CD4-positive, alpha-beta T cell treated with Interleukin-6 for 4 hours (primary cell): Measurements from ENCODE around the gene RIPK4.

Experiments used
- DNase-seq: peaks from one replicate; pipeline ENCODE4 v3.0.0-alpha.2; 2020; ENCODE audit warnings: mixed read lengths

The RIPK4 gene

DNA sequence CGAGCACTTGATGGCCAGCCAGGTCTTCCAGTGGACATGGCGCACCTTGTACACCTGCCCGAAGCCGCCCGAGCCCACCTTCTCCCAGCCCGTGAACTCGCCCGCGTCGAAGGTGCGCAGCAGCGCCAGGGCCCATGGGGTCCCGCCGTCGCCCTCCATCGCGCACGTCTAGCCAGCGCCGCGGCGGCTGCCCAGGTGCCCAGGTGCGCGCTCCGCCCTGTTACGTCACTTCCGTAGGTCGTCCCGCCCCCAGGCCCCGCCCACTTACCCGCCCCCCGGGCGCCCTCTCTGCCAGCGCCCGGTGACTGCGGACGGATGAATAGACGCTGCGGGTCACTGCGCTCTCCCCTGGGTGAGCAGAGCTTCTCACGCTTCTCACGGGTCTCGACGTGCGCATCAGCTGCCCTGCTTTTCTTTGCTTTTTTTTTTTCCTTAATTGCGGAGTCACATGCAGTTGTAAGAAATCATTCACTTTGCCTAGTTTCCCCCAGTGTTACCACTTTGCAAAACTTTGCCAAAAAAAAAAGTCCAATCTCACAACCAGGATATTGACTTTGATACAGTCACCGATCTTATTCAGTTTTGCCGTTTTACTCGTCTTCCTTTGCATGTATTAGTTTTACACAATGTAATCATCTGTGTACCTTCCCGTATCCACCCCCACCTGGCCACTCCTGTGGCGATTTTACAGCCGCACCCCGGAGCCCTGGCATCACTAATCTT lies at the start of gene RIPK4:
Gene RIPK4 (minus strand): TSS at position 170 of the 723 bp plus-strand sequence. CDS start 11 bp downstream, at position 159.
- peak; percentile 66 for DNase-seq

DNA sequence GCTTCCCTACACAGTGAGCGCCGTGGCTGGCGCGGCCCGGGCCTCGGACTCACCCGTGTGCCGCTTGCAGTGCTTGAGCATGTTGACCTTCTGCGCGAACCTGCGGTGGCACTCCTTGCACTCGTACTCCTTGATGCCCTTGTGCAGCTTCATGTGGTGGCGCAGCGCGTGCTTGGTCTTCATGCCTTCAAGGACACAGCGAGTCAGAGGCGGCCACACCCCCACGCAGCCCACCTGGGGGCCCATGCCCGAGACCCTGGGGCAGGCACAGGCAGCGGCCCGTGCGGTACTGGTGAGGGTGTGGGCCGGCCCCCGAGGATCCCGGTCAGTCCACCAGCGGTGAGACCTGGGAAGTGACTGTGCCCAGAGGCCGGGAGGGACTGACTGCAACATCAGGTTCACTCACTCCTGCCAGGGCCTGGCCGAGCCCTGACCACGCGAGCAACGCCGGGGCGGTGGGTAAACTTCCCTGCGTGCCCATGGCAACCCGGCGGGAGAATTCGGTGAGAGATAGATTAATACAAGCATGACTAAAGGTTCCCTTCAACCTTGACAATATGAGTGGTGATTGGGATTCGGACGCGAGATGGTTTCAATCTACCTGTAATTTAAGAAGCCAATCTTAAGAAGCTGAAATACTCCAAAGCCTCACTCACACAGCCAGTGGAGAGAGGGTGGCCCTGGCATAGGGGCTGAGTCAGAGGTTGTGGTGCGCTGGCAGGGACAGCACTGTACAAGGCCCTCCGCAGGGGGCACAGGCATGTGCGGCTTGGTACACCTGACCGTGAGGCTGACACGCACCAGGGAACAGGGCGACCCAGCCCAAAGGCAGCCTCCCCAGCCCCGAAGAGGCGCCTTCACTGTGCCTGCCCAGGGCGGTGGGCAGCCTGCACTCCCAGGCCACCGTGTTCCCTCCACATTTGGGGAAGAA lies 49.1 kb upstream of the RIPK4 start:
- no peak for DNase-seq

DNA sequence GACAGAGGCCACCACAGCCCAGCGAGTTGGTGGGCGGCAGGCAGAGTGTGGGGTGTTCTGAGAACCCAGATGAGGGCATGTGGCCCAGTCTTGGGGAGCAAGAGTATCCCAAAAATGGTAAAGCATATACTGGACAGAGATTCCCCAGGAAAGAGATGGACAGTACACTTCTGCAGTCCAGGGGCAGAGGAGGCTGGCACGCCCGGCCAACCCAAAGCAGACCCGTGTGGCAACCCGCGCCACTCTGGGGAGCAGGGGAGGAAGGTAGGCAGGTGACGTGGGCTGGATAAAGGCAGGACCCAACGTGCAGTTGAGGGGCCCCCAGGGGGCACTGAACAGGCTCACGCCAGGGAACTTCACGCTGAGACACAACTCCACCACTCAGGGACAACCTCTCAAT lies 46.4 kb upstream of the RIPK4 start:
- no peak for DNase-seq

DNA sequence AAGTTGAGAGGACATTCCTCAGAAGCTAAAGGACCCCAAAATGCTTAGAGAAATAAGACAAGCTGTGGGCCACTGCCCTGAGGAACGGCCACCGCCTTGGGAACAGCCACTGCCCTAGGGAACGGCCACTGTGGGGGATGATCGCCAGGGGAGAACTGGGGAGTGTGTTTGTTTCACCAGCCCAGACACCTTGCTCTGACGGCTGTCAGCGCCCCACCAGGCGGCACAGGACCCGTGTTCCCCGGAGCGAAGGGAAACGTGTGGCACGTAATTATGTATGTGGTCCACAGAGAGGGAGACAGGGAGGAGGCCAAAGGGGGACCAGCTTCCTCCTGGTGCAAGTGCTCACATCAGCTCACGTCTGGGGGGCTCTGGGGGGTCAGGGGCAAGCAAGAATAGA lies 45.8 kb upstream of the RIPK4 start:
- DNase-seq: no peak

DNA sequence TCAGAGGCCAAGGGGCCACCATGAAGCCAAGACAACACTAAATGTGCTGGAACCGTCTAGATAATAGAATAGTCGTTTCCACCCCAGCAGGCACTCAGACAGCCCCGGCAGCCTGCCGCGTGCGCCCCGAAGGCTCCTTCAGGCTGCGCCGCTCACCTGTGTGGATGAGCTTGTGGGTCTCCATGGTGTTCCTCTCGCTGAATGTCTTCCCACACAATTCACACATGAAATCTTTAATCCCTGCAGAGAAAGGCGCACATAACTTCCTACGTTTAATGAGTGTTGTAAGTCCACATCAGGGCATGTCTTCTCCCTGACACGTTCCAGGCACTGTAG lies 43.7 kb upstream of the RIPK4 start:
- DNase-seq: no peak

DNA sequence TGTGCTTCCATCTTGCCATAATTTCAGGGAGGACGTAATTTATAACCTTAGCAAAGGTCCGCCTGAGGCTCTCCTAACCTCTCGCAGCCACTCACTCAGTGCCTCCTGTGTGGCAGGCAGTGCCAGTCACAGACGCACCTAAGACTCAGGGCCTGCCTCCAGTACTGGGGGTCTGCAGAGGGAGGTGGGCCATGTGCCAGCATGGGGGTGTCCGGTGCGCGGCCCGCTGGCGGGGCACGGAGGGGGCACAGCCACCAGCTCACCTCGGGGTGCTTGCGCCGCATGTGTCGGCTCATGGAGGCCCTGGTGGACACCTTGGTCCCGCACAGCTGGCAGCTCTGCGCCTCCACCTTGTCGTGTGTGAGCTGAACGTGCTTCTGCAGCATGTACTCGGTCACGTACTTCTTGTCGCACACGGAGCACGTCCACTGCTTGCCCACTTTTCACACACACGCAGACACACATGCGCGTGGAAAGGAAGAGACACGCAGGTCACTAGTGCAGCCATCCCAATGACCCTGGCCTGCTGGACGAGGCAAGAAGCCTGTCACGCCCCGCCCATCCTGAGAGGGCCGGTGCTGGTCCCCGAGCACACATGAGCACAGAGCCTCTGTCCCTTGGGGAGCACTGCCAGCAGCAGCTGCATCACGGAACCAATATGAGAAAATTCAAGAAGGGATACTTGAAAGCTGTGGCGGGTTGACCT lies 43.2 kb upstream of the RIPK4 start:
- DNase-seq: no peak

DNA sequence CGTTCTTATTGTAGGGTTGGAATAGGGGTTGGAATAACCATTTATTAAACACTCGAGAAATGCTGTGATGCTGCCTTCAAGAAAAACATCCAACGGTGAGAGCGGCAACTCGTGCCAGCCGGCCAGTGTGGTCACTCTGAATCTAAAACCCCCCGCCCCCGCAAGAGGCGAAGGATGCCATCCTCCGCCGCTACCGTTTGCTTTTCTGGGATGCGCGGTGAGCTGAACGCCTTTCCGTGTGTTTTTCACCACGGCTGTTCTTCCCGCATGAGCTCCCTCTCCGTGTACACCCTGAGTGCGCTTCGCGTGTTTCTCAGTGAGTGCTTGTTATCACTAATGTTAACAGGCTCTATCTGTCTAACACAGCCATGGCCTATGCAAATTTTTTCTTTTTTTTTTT lies 42.0 kb upstream of the RIPK4 start:
- DNase-seq: no peak

DNA sequence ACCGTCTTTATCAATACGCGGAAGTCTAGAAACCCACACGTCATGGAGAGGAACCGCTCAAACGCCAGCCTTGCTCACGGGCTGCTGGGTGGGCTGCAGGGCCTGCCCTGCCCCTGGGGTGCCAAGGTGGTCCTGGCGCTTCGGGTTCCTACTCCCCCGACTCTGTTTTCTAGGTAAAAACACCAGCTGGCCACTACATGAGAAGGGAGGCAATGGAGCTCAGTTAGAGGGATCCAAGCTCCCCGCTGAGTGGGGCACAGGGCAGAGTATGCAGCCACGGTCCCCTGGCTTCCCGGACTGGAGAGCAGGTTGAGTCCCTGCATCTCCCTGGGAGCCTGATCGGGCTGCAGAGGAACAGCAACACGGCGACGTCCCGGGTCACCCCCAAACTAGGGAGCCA lies 41.2 kb upstream of the RIPK4 start:
- no peak for DNase-seq

DNA sequence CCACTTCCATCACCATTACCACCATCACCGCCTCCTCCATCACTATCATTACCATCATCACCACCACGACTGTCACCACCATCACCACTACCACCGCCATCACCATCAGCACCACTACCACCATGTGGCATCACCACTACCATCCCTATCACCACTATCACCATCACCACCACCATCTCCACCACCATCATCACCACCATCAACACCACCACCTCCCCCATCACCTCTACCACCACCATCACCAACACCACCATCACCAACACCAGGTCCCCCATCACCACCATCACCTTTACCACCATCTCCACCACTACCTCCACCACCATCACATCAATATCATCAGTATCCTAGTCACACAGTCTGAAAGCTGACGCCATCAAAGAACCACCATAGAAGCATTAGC lies 39.9 kb upstream of the RIPK4 start:
- DNase-seq: no peak

DNA sequence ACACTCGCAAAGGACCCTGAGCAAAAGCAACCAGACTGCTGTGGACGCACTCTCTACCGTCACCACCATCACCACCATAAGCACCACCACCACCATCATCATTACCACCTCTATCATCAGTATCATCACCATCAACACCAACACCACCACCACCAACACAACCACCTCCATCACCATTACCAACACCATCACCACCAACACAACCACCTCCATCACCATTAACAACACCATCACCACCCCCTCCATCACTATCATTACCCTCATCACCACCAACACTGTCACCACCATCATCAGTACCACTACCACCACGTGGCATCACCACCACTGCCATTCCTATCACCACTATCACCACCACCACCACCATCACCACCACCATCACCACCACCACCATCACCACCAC lies 38.8 kb upstream of the RIPK4 start:
- no peak for DNase-seq

DNA sequence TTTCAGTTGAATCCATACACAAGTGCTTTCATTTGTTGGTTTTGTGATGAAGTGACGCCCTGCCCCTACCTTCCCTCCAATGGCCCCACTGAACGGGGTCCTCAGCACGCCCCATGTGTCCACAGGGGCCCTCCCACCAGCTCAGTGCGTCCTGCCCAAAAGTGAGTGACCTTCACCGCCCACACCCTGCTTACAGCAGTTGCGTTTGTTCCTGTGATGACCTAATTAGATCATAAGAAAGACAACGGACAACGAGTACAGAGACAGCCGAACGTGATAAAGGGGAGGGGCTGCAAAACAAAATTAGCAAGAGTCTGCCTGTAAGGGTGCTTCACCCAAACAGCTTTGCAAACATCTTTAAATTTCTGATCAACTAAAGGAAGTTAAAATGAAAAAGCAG lies 38.2 kb upstream of the RIPK4 start:
- DNase-seq: no peak

DNA sequence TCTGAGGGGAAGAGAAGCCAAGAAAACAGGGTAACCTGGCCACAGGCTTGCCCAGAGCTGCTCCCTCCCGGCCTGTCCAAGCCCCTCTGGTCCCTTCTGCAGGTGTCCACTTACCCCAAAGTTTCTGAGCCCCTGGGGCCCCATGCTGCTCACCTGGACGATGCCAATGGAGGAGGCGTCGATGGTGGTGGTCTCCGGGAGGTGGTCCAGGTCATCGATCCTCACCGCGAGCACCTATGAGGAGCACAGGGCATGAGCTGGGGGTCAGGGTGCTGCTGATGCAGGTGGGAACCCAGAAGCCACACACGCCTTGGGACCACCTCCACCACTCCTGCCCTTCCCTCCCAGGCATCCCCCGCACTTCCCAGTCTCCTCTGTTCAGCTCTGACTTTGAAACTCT lies 37.5 kb upstream of the RIPK4 start:
- no peak for DNase-seq

DNA sequence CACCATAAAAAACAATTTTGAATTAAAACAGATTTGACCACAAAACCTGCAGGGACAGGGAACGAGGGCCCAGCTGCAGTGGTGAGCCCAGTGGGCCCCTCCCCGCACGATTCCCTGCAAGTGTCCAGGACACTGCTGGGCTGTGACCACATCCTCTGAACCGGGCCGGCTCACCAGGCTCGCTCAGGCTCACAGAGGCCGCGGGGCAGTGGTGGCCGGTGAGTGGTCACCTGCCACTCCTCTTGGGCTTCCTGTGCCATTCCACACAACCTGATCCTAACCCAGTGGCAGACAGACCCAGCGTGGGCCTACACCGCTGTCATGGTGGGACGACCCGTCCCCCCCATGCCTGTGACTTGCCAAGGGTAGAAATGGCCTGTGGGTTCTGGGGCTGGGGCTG lies 36.5 kb upstream of the RIPK4 start:
- DNase-seq: no peak

DNA sequence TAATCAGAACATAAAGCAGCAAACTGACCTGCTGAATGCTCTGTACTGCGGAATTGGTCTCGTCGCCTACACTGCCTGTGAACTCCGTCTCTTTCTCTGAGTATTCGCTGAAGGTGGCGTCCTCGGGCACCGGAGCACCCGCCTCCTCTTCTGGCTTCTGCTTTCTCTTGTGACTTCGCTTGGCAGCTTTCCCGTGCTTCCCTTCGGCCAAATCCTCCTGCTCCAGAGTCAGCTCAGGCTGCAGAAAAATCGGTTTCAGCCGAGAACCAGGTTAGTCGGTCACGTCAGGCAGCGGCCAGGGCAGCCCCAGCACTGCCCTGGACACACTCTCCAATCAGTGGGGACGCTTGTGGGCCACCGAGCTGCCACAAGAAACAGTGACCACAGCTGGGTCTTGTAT lies 35.8 kb upstream of the RIPK4 start:
- DNase-seq: no peak

DNA sequence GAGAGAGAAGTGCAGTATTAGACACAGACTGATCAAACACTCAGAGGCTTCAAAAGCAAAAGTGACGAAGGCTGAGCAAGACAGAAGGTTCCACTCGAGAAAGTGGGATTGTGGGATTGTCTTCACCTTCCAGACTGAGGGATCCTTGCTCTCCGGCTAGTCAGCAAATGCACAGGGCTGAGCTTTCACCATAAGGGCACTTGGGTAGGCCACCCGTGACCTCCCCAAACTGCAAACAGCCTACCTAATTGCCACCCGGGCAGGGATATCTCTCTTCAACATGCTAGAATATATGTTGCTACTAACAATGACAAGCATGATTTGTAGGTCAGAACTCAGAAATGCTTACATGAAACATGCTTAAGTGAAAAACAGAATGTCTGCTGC lies 35.3 kb upstream of the RIPK4 start:
- DNase-seq: no peak

DNA sequence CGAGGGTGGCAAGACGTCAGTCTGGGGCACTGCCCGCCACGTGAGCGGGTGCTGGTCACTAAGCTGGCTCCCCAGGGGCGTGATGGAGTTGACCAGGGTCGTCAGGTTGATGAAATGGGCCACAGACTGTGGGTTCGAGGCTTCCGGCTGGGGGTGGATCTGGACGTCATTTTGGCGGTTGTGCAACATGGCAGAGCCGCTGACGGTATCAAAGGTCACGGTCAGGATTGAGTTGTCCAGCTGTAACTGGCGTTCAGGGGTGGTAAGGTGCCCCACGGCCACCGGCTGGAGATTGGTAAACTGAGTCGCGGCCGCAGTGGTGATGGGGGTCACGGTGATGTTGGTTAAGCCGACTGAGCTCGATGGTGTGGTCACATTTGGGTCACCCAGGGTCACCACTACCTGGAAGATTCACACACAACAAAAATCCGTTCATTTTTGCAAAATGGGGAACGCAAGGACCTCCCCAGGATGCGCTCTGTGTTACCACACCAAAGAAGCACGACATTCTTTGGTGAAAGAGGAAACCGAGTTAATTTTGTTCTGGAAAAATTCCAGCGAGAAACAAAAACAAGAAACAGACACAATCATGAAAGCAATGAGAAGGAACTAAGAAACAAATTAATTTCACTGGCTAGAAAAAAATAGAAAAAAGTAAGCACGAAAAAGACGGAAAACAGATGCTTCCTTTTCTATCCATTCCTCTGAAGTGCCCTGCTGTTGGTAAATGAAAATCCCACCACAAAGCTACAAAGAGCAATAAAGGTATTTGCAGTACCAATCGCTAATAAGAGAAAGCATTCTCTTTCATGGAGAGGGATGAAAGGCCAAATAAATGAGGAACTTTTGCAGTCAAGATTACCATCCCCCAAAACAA lies 34.7 kb upstream of the RIPK4 start:
- no peak for DNase-seq

DNA sequence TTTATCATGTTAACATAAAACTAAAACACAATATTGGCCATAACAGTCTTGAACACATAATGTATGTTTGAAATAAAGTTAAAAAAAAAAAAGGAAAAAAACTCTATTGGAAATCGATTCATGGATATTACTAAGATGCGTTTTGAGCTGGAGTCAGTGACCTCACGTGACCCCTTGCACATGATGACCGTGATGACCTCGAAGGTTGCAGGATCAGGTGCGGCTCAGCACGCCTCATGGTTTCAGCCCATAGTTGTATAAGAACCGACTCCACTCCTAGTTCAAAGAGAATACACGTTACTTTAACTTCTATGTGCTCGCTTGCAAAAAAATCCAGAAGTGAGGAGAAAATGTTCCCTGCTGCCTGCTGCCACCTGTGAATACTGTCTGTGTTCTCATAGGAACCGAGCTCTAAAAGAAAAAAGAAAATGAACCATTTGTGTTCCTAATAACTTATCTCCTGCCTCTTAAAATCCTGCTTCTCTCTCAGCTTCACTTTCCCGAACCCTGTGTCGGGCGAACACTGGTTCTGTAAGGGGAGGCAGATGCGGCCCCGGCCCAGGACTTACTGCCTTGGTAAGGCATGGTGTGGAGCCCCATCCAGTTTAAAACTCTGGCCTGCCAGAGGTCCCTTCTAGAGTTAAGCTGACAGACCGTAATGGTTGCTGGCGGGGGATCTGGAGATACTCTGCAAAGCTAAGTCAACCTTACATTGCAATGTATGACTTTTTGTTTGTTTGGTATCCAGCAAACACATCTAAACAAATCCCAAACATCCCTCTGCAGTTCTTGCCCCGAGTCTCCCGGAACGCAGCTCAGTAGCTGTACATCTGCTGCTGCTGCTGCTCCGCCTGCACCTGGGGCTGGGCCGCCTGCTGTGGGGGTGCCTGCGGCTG lies 33.8 kb upstream of the RIPK4 start:
- no peak for DNase-seq

DNA sequence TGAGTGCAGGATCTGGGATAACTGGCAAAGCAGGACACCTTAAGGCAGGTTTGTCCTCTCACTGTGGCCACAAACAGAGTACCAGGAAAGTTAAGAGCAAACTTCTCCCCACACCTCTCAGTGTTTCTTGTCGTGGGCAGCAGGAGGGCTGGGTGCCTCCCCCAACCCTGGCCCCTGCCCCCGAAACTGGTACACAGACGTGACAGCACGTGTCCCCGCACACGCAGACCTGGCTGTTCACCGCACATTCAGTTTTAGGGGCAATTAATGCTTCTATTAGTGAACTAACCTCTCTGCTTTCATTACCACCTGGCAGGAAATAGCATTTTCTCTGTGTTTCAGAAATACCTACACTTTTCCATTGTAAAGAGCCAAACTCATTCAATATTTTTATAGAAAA lies 32.9 kb upstream of the RIPK4 start:
- no peak for DNase-seq

DNA sequence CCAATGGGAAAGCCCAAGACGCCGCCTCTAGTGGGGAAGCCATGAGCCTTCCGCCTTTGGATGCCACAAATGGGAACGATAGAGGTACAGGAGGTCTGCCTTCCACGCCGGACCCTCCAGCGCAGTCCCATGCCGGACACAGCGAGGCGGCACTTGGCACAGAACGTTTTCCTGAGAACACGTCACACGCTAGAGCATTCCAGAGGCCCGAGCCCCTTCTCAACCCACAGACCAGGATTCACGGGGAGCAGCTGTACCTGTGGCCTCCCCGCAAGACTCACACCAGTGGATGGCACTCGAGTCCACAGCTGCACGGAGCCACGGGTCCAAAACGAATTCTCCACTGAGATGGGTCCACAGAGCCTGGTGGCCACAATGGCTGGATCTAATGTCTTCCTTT lies 31.5 kb upstream of the RIPK4 start:
- DNase-seq: no peak

DNA sequence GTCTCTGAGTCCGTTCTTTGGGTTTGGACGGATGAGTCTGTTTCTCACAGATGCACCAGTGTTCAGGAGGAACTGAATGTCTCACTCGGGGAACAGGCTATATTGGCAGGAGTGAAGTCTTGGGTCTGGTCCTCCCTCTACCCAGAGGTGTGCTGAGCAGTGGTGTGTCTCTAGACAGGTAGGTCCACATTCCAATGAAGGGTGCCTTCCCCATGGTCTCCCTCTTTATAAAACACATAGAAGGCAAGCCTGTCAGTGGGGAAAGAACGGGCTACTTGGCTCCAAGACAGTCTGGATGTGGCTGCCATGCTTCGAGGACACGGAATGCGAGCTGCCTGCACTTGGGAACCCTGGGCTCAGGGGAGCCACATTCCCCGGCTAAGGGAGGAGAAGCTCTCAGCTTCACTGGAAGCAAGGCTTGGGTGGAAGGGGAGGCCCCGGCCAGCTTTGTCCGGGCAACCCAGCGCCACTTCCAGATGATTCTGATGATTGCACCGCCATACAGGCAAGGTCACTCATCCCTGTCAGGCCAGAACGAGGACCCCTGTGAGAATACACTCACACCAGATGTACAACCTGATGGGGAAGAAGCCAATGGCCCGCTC lies 29.7 kb upstream of the RIPK4 start:
- no peak for DNase-seq

DNA sequence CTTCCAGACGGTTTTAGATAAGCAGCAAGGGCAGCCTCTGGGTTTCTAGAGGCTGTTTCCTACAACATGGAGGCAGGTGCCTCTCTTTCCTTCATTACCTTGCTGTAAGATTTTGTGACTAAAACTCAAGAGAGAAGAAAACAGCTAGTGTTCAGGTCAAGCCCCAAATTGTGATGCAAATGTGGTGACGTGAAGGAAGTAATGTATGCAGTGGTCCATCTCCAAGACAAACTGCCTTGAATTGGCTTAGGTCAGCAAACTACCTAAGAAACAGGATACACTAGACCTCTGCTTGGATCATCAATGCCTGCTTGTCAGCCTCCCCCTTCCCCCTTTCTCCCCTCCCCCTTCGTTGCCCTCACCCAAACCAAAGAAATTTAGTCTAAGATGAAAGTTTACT lies 28.9 kb upstream of the RIPK4 start:
- no peak for DNase-seq
